ENCODE measurements around the gene PARP8. TPM values are rescaled to one million over a fixed set of nuclear protein-coding genes. Genes with fewer than 3 reads are reported as not detected.

The PARP8 gene
- total and polyA plus RNA-seq, 2 of the 8 experiments (the other 6 are each of a cell fraction or from before 2014, with no cell fraction given) = 16.6 to 30.6 TPM

GRCh38 chr5:50657044-50657443, 9.4 kb upstream of the PARP8 start:
- Histone ChIP-seq H3K27ac (ENCODE audit: low read depth, low read length) (no peak overlapping the region), H2BK12ac (ENCODE audit: low read depth, low read length) (no peak overlapping the region), H3K14ac (ENCODE audit: insufficient read length) (no peak overlapping the region), H3K4me1 (replicated peaks in 1 of 4; ENCODE audit: control insufficient read depth in 3 of 4, insufficient read depth in 4 of 4, low read length in 3 of 4) (peaks cover 0 to 4% (median 0%) of the 10 kb centered on the region in 4 experiments; a peak in 1 of 7 replicates), H4K5ac (ENCODE audit: insufficient read length, low read depth, low read length) (no peak overlapping the region), H3K56ac (replicated peaks; ENCODE audit: insufficient read length, low read depth, low read length) (no peak overlapping the region), H2BK5ac (ENCODE audit: low read depth, low read length) (no peak overlapping the region), H3K4me3 (ENCODE audit: extremely low read depth in 1 of 4, insufficient read depth in 2 of 4, low read depth in 3 of 4, low read length in 4 of 4) (no peak overlapping the region), H3K79me2 (ENCODE audit: control insufficient read depth in 1 of 2, insufficient read depth in 2 of 2, low read length in 2 of 2) (no peaks in the 10 kb centered on the region), H3K27me3 (replicated peaks in 1 of 4; ENCODE audit: control insufficient read depth in 3 of 4, extremely low read depth in 1 of 4, insufficient read depth in 3 of 4, low read length in 3 of 4) (no peaks in the 10 kb centered on the region), H3K4ac (replicated peaks; ENCODE audit: insufficient read length, low read depth, low read length) (no peak overlapping the region), H3K36me3 (ENCODE audit: control insufficient read depth in 2 of 4, insufficient read depth in 4 of 4, low read length in 3 of 4) (no peaks in the 10 kb centered on the region), H2AFZ (ENCODE audit: low read length) (no peak overlapping the region), H4K20me1 (replicated peaks in 1 of 2; ENCODE audit: control insufficient read depth in 1 of 2, insufficient read depth in 2 of 2, low read length in 2 of 2) (no peaks in the 10 kb centered on the region), H3K4me2 (ENCODE audit: insufficient read depth in 1 of 2, low read depth in 2 of 2, low read length in 2 of 2) (no peak overlapping the region), H3K9ac (replicated peaks in 1 of 4; ENCODE audit: extremely low read depth in 1 of 4, low read depth in 3 of 4, low read length in 3 of 4) (no peak overlapping the region), H2AK5ac (ENCODE audit: low read depth, low read length) (no peak overlapping the region), H2BK20ac (ENCODE audit: low read length) (no peak overlapping the region), H4K91ac (replicated peaks; ENCODE audit: insufficient read length, low read length) (no peak overlapping the region), H3K23ac (ENCODE audit: insufficient read length) (no peak overlapping the region), H3K18ac (ENCODE audit: extremely low read depth, low read length) (no peak overlapping the region), H2BK120ac (replicated peaks; ENCODE audit: low read depth, low read length) (no peak overlapping the region), H3K23me2 (ENCODE audit: low read depth, low read length) (no peaks in the 10 kb centered on the region), H3K79me1 (ENCODE audit: low read depth, low read length) (no peaks in the 10 kb centered on the region), H4K8ac (ENCODE audit: extremely low read depth, insufficient read depth, low read length) (no peak overlapping the region), H2BK15ac (ENCODE audit: low read length) (no peak overlapping the region), H3K9me3 (ENCODE audit: insufficient read depth in 2 of 2, low read depth in 1 of 2, low read length in 1 of 2) (no peaks in the 10 kb centered on the region; a peak in 1 of 4 replicates)
- TF ChIP-seq YY1 (IDR thresholded peaks at IDR 0.05; ENCODE audit: low read depth, low read length) (no peak), HDAC6 (IDR thresholded peaks at IDR 0.05; ENCODE audit: low read depth, low read length) (no peak), FOSL1 (IDR thresholded peaks at IDR 0.05; ENCODE audit: insufficient read depth, low read depth, low read length) (no peak), SUZ12 (IDR thresholded peaks at IDR 0.05; ENCODE audit: low read length) (no peak), CEBPB (IDR thresholded peaks at IDR 0.05; ENCODE audit: low read depth, low read length) (no peak), ZNF274 (IDR thresholded peaks at IDR 0.05; ENCODE audit: borderline replicate concordance, extremely low read depth, low read length) (no peak), CREB1 (IDR thresholded peaks at IDR 0.05) (no peak), BACH1 (IDR thresholded peaks at IDR 0.05; ENCODE audit: low read length) (no peak), E2F6 (IDR thresholded peaks at IDR 0.05) (no peak), RBBP5 (IDR thresholded peaks at IDR 0.05; ENCODE audit: borderline replicate concordance, low read depth, low read length) (no peak), NRF1 (IDR thresholded peaks at IDR 0.05; ENCODE audit: low read depth, low read length) (no peak), KDM5A (IDR thresholded peaks at IDR 0.05; ENCODE audit: low read length) (no peak)
- DNase-seq (ENCODE audit: low read depth in 1 of 2, low spot score in 2 of 2) (no peak), FAIRE-seq (no peak)
- POLR2A ChIA-PET (ENCODE audit: partially characterized antibody) = interaction anchor here (1.2 kb wide), 1 partner anchor 10 kb away, joined by 7 read pairs; the partner anchor contains the start of gene PARP8
- 92% methylated on average over 5 of the region's 5 CpGs; no CpG with 5 or more reads in 1 of the 2 experiments for WGBS, 2 experiments (ENCODE audit: extremely low coverage in 1 of 2, insufficient coverage in 1 of 2, insufficient read length in 1 of 2, insufficient replicate concordance in 2 of 2, low coverage in 1 of 2, low lambda C conversion rate in 2 of 2, missing lambda C conversion rate in 1 of 2)
- CTCF ChIA-PET (ENCODE audit: partially characterized antibody) = no interaction called here

Data from H1 (cell line).